ENCODE data around the gene EGLN2. TPM values are rescaled to one million over a fixed set of nuclear protein-coding genes. Genes with fewer than 3 reads are reported as not detected.

EGLN2 gene
- total and polyA plus RNA-seq, 9 of the 15 experiments (the other 6 are each of a cell fraction or from before 2014, with no cell fraction given), result 9.6 to 114 (median 71.0) TPM

DNA sequence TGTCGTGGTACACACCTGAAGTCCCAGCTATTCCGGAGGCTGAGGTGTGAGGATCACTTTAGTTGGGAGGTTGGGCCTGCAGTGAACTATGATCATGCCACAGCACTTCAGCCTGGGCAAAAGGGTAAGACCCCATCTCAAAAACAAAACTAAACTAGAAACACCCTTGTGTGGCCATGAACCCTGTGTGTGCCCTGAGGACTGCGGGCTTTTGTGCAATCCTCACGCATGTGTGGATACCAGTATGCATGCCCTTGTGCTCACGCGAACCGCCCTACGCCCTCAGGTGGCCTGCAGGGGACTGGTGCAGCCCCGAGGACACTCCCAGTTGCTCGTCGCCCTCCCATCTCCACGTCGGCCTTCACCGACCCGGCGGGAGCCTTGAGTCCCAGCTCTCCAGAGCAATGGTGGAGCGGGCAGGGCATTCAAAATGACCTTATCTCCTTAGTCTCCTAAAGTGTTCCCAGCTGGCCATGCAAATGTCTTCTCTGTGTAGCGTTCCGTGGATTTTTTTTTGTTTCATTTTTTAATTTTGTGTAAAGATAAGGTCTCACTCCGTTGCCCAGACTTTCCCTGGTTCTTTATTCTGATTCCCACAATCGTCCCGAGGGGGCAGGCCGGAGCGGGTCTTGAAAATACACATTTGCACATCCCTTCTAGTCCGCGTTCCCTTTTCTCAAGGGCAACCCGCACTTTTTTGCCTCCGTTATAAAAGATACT is 868 bp upstream of the EGLN2 start (continued):
- no peak for TF ChIP-seq CAMTA2 (CRISPR knock-in tag; conservative IDR thresholded peaks at IDR 0.05)
- TF ChIP-seq SIN3A (IDR thresholded peaks at IDR 0.05; ENCODE audit: borderline replicate concordance in 2 of 2, control insufficient read depth in 1 of 2, low read depth in 2 of 2, low read length in 2 of 2), result no peak
- no peak for TF ChIP-seq GTF2E2 (tag; IDR thresholded peaks at IDR 0.05)
- TF ChIP-seq MEF2D (tag; conservative IDR thresholded peaks at IDR 0.05; ENCODE audit: low read depth), result no peak
- TF ChIP-seq ZNF584 (CRISPR knock-in tag; IDR thresholded peaks at IDR 0.05; ENCODE audit: low read depth), result no peak
- no peak for TF ChIP-seq SRSF3 (IDR thresholded peaks at IDR 0.05; ENCODE audit: insufficient read depth, low read length)
- TF ChIP-seq CBX2 (IDR thresholded peaks at IDR 0.05; ENCODE audit: insufficient read depth, low read length, poor library complexity, severe bottlenecking), result no peak
- TF ChIP-seq ZC3H11A (IDR thresholded peaks at IDR 0.05; ENCODE audit: low read depth, low read length), result no peak
- no peak for TF ChIP-seq EGR1 (conservative IDR thresholded peaks at IDR 0.05)
- TF ChIP-seq LARP7 (IDR thresholded peaks at IDR 0.05), result no peak
- TF ChIP-seq, protein P1, sequence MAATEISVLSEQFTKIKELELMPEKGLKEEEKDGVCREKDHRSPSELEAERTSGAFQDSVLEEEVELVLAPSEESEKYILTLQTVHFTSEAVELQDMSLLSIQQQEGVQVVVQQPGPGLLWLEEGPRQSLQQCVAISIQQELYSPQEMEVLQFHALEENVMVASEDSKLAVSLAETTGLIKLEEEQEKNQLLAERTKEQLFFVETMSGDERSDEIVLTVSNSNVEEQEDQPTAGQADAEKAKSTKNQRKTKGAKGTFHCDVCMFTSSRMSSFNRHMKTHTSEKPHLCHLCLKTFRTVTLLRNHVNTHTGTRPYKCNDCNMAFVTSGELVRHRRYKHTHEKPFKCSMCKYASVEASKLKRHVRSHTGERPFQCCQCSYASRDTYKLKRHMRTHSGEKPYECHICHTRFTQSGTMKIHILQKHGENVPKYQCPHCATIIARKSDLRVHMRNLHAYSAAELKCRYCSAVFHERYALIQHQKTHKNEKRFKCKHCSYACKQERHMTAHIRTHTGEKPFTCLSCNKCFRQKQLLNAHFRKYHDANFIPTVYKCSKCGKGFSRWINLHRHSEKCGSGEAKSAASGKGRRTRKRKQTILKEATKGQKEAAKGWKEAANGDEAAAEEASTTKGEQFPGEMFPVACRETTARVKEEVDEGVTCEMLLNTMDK (IDR thresholded peaks at IDR 0.05; ENCODE audit: borderline replicate concordance, insufficient read depth, low read depth, low read length, poor library complexity, severe bottlenecking), result no peak
- no peak for TF ChIP-seq MYNN (IDR thresholded peaks at IDR 0.05)
- no peak for TF ChIP-seq MYNN (CRISPR knock-in tag; IDR thresholded peaks at IDR 0.05)
- TF ChIP-seq, protein P2, sequence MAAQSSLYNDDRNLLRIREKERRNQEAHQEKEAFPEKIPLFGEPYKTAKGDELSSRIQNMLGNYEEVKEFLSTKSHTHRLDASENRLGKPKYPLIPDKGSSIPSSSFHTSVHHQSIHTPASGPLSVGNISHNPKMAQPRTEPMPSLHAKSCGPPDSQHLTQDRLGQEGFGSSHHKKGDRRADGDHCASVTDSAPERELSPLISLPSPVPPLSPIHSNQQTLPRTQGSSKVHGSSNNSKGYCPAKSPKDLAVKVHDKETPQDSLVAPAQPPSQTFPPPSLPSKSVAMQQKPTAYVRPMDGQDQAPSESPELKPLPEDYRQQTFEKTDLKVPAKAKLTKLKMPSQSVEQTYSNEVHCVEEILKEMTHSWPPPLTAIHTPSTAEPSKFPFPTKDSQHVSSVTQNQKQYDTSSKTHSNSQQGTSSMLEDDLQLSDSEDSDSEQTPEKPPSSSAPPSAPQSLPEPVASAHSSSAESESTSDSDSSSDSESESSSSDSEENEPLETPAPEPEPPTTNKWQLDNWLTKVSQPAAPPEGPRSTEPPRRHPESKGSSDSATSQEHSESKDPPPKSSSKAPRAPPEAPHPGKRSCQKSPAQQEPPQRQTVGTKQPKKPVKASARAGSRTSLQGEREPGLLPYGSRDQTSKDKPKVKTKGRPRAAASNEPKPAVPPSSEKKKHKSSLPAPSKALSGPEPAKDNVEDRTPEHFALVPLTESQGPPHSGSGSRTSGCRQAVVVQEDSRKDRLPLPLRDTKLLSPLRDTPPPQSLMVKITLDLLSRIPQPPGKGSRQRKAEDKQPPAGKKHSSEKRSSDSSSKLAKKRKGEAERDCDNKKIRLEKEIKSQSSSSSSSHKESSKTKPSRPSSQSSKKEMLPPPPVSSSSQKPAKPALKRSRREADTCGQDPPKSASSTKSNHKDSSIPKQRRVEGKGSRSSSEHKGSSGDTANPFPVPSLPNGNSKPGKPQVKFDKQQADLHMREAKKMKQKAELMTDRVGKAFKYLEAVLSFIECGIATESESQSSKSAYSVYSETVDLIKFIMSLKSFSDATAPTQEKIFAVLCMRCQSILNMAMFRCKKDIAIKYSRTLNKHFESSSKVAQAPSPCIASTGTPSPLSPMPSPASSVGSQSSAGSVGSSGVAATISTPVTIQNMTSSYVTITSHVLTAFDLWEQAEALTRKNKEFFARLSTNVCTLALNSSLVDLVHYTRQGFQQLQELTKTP (IDR thresholded peaks at IDR 0.05; ENCODE audit: low read depth in 1 of 2, partially characterized antibody in 2 of 2), result peak; percentile 69 to 76
- no peak for TF ChIP-seq PYGO2 (tag; IDR thresholded peaks at IDR 0.05)
- TF ChIP-seq, protein P3, sequence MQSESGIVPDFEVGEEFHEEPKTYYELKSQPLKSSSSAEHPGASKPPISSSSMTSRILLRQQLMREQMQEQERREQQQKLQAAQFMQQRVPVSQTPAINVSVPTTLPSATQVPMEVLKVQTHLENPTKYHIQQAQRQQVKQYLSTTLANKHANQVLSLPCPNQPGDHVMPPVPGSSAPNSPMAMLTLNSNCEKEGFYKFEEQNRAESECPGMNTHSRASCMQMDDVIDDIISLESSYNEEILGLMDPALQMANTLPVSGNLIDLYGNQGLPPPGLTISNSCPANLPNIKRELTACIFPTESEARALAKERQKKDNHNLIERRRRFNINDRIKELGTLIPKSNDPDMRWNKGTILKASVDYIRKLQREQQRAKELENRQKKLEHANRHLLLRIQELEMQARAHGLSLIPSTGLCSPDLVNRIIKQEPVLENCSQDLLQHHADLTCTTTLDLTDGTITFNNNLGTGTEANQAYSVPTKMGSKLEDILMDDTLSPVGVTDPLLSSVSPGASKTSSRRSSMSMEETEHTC (IDR thresholded peaks at IDR 0.05), result no peak
- TF ChIP-seq SAFB (IDR thresholded peaks at IDR 0.05; ENCODE audit: borderline replicate concordance, low read depth, low read length), result no peak
- TF ChIP-seq ZNF408 (CRISPR knock-in tag; IDR thresholded peaks at IDR 0.05; ENCODE audit: low read depth), result no peak
- TF ChIP-seq, protein P4, sequence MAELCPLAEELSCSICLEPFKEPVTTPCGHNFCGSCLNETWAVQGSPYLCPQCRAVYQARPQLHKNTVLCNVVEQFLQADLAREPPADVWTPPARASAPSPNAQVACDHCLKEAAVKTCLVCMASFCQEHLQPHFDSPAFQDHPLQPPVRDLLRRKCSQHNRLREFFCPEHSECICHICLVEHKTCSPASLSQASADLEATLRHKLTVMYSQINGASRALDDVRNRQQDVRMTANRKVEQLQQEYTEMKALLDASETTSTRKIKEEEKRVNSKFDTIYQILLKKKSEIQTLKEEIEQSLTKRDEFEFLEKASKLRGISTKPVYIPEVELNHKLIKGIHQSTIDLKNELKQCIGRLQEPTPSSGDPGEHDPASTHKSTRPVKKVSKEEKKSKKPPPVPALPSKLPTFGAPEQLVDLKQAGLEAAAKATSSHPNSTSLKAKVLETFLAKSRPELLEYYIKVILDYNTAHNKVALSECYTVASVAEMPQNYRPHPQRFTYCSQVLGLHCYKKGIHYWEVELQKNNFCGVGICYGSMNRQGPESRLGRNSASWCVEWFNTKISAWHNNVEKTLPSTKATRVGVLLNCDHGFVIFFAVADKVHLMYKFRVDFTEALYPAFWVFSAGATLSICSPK (IDR thresholded peaks at IDR 0.05; ENCODE audit: borderline replicate concordance), result peak; percentile 92

All from K562 (cell line).